Memory B cell (primary cell): ENCODE measurements around the gene POLR3H.

Experiments used
- ATAC-seq: fragments of 150-1000 bp; cut with Tn5 transposase; 2 replicates; pipeline ENCODE4 v1.10.0; 2021; ENCODE audit warnings: low read depth, mild to moderate bottlenecking, moderate library complexity
- DNase-seq, 2 donors: peaks; one replicate each; pipeline ENCODE4 v3.0.0; 2022; ENCODE audit warnings: low spot score in 2 of 2
- H3K27ac Mint-ChIP-seq: one replicate; pipeline ENCODE4 v1.8.0; 2022; ENCODE audit warnings: mild to moderate bottlenecking, moderate library complexity, mixed read lengths
- H3K27me3 Mint-ChIP-seq: one replicate; pipeline ENCODE4 v1.8.0; 2022; ENCODE audit warnings: mixed read lengths
- H3K36me3 Mint-ChIP-seq: one replicate; pipeline ENCODE4 v1.8.0; 2022; ENCODE audit warnings: mild to moderate bottlenecking, mixed read lengths
- H3K4me1 Mint-ChIP-seq: one replicate; pipeline ENCODE4 v1.8.0; 2022; ENCODE audit warnings: mixed read lengths
- H3K4me3 Mint-ChIP-seq: one replicate; pipeline ENCODE4 v1.8.0; 2022; ENCODE audit warnings: mild to moderate bottlenecking, moderate library complexity, mixed read lengths
- H3K9me3 Mint-ChIP-seq: one replicate; pipeline ENCODE4 v1.8.0; 2022; ENCODE audit warnings: mixed read lengths

The POLR3H gene

DNA sequence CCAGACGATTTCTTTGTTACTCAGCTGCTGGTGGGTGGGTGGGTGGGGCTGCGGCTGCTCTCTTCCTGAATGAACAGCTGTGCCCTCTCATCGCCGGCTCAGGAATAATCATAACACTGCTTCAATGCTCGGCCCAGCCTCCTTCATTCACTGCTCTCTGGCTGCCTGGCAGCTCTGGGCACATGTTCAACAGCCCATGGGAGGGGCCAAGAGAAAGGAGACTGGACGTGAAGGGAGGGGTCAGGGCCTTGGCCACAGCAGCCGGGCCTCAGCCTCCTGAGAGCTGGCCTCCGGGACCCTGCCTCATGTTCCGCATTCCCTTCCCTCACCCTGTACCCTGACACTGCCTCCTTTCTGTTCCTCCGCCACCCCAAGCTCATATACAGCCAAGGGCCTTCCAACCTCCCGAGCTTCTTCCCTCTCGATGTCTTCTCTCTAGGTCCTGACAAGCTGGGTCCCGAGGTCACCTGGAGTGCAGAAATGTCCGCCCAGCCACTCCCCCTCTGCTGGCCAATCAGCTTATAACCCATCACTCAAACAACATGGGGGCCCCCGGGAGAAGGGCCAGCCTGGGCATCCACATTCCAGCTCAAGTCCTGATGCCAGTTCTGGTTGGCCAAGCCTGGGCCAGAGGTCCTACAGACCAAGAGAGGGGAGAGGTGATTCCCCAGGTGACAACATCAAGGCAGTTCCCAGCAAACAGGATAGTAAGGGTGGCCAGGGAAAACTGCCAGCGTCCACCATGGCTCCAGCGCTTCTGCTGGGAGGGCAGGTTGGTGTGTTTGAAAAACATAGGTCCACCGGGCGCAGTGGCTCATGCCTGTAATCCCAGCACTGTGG, 13.4 kb upstream of the POLR3H start:
- Mint-ChIP-seq H3K9me3 (no peaks in the 10 kb centered on the region), H3K4me3 (no peak overlapping the region), H3K36me3 (no peaks in the 10 kb centered on the region), H3K4me1 (no peaks in the 10 kb centered on the region), H3K27ac (no peak overlapping the region), H3K27me3 (peaks cover 20% of the 10 kb centered on the region)
- ATAC-seq: no peak
- no peak for DNase-seq

DNA sequence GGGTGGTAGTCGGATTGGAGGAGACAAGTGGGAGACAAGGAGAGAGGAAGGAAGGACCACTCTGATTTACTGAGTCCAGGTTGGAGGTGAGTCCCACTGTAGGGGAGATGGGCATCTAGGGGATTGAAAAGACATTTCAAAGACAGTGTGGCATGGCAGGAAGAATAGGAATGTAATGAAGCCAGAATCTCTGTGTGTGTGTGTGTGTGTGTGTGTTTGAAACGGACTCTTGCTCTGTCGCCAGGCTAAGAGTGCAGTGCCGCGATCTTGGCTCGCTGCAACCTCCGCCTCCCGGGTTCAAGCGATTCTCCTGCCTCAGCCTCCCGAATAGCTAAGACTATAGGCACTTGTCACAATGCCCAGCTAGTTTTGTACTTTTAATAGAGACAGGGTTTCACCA, 12.3 kb upstream of the POLR3H start:
- DNase-seq (no peak), ATAC-seq (no peak)
- H3K9me3 Mint-ChIP-seq: no peaks in the 10 kb centered on the region
- H3K27ac Mint-ChIP-seq: no peak overlapping the region
- no peak overlapping the region for H3K4me3 Mint-ChIP-seq
- H3K4me1 Mint-ChIP-seq: no peaks in the 10 kb centered on the region
- peaks cover 16% of the 10 kb centered on the region for H3K27me3 Mint-ChIP-seq
- no peaks in the 10 kb centered on the region for H3K36me3 Mint-ChIP-seq

- H3K4me1 Mint-ChIP-seq: no peaks in the 10 kb centered on the region
- ATAC-seq: no peak
- peaks cover 8% of the 10 kb centered on the region for H3K27me3 Mint-ChIP-seq
- no peaks in the 10 kb centered on the region for H3K36me3 Mint-ChIP-seq
- no peaks in the 10 kb centered on the region for H3K9me3 Mint-ChIP-seq
- no peak overlapping the region for H3K27ac Mint-ChIP-seq
- no peak overlapping the region for H3K4me3 Mint-ChIP-seq
- DNase-seq: no peak
These were observed 11.2 kb upstream of the POLR3H start for GRCh38 chr22:41555325-41555982.

- ATAC-seq: peak; percentile 34
- H3K4me1 Mint-ChIP-seq: no peaks in the 10 kb centered on the region
- peaks cover 4% of the 10 kb centered on the region for H3K27me3 Mint-ChIP-seq
- DNase-seq: no peak
- H3K36me3 Mint-ChIP-seq: no peaks in the 10 kb centered on the region
- no peak overlapping the region for H3K27ac Mint-ChIP-seq
- no peak overlapping the region for H3K4me3 Mint-ChIP-seq
- no peaks in the 10 kb centered on the region for H3K9me3 Mint-ChIP-seq
These were observed 7.8 kb upstream of the POLR3H start for GRCh38 chr22:41551877-41552582.

DNA sequence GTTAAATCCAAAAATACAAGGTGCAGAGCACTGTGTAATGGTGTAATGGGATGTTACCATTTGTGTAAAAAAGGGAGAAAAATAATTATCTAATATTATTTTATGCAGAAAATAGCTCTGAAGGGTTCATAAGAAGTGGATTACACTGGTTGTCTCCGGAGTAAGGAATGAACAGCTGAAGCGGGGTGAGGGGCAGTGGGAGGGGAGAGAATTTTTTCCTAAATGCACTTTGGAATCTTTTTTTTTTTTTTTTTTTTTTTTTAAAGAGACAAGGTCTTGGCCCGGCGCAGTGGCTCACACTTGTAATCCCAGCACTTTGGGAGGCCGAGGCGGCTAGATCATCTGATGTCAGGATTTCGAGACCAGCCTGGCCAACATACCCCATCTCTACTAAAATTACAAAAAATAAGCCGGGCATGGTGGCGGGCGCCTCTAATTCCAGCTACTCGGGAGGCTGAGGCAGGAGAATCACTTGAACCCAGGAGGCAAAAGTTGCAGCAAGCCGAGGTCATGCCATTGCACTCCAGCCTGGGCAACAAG, 6.8 kb upstream of the POLR3H start:
- no peak for ATAC-seq

DNA sequence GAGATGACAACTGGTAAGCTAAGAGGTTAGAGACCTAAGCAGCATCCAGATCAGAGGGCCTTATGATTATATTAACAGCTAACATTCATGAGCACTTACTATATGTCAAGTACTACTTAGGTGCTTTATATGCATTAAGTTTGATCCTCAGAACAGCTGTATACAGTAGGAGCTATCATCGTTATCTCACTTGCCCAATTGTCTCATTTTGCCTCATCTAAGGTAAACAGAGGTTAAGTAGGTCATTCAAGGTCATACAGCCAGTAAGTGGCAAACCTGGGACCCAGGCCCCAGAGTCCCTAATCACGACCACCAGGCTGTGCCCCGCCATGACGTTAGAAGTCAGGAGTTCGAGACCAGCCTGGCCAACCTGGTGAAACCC, 4.6 kb upstream of the POLR3H start:
- Mint-ChIP-seq H3K4me1 (peaks cover 10% of the 10 kb centered on the region), H3K36me3 (no peaks in the 10 kb centered on the region), H3K9me3 (no peaks in the 10 kb centered on the region), H3K4me3 (no peak overlapping the region), H3K27me3 (no peaks in the 10 kb centered on the region), H3K27ac (no peak overlapping the region)
- no peak for DNase-seq
- ATAC-seq: no peak

More for the DNA sequence above, 6.8 kb upstream of the POLR3H start:
- no peak for DNase-seq
- no peaks in the 10 kb centered on the region for H3K4me1 Mint-ChIP-seq
- no peaks in the 10 kb centered on the region for H3K27me3 Mint-ChIP-seq
- no peak overlapping the region for H3K27ac Mint-ChIP-seq
- no peaks in the 10 kb centered on the region for H3K9me3 Mint-ChIP-seq
- no peak overlapping the region for H3K4me3 Mint-ChIP-seq
- H3K36me3 Mint-ChIP-seq: no peaks in the 10 kb centered on the region

DNA sequence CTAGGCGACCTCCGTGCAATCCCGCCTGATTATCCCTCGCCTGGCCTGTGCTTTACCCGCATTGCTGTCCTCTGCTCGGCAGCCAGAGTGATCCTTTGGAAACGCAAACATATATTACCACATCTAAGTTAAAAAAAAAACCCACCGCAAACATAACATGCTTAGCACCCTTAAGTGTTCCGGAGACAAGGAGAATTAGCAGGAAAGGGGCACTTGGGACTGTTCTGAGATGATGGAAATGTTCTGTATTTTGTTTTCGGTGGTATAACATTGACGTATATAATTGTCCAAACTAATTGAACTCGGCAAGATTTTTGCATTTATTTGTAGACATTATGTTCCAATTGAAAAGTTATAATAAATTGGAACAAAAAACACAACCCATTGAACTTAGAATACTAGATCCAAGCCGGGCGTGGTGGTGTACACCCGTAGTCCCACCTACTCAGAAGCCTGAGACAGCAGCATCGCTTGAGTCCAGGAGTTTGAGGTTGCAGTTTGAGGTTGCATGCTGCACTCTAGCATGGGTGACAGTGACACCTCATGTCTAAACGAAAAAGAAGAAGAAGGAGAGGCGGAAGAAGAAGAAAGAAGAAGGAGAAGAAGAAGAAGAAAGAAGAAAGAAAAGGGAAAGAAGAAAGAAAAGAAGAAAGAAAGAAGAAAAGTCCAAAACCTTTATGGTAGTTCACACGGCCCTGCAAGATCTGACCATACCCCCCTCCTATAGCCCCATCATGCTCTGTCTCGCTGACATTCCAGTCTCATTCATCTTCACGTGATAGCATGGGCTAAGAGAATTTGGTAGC, 604 bp upstream of the POLR3H start:
- H3K27ac Mint-ChIP-seq: peak overlapping the region; percentile 85
- H3K27me3 Mint-ChIP-seq: no peaks in the 10 kb centered on the region
- peak overlapping the region; percentile 92 for H3K4me3 Mint-ChIP-seq
- DNase-seq (no peak), ATAC-seq (no peak)
- H3K4me1 Mint-ChIP-seq: peaks cover 30% of the 10 kb centered on the region
- H3K36me3 Mint-ChIP-seq: no peaks in the 10 kb centered on the region
- H3K9me3 Mint-ChIP-seq: no peaks in the 10 kb centered on the region

DNA sequence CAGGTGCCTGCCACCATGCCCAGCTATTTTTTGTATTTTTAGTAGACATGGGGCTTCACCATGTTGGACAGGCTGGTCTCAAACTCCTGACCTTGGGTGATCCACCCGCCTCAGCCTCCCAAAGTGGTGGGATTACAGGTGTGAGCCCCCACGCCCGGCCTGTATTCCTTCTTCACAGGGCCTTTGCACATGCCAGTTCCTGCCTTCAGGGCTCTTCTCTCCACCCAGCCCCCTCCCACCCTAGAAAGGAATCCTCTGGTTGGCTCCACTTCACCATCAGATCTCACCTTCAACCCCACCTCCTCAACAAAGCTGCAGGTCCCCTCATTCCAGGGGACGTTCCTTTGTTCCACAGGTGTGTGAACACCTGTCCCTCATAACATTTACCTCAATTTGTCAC, 2.0 kb downstream of the POLR3H start:
- DNase-seq (no peak), ATAC-seq (no peak)
- peaks cover 3% of the 10 kb centered on the region for H3K36me3 Mint-ChIP-seq
- no peaks in the 10 kb centered on the region for H3K9me3 Mint-ChIP-seq
- H3K4me3 Mint-ChIP-seq: no peak overlapping the region
- peak overlapping the region; percentile 86 for H3K27ac Mint-ChIP-seq
- H3K4me1 Mint-ChIP-seq: peaks cover 30% of the 10 kb centered on the region
- H3K27me3 Mint-ChIP-seq: no peaks in the 10 kb centered on the region

DNA sequence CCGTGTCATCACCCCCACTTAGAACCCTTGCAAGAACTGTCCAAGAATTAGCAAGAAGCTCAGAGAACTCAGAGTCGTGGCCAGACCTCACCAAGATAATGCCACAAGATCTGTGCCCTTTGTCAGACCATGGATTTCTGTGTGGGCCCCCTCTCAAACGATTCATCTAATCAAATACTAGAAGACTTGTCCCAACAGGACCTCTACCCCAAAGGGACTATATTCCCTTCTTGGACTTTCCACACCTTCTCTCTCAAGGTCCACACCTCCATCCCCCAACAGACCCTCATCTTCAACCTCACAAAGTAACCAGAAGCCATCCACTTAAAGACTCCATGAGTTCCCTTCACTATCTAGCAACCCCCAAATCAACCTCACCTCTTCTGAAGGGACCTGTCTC, 2.8 kb downstream of the POLR3H start:
- Mint-ChIP-seq H3K4me3 (peak overlapping the region; percentile 4), H3K27me3 (no peaks in the 10 kb centered on the region), H3K4me1 (peaks cover 30% of the 10 kb centered on the region), H3K27ac (peak overlapping the region; percentile 86), H3K36me3 (peaks cover 3% of the 10 kb centered on the region), H3K9me3 (no peaks in the 10 kb centered on the region)
- ATAC-seq: no peak
- DNase-seq: no peak

GRCh38 chr22:41540365-41540764, 3.9 kb downstream of the POLR3H start:
- peaks cover 3% of the 10 kb centered on the region for H3K36me3 Mint-ChIP-seq
- DNase-seq: no peak
- H3K4me3 Mint-ChIP-seq: no peak overlapping the region
- peaks cover 30% of the 10 kb centered on the region for H3K4me1 Mint-ChIP-seq
- H3K27me3 Mint-ChIP-seq: no peaks in the 10 kb centered on the region
- H3K9me3 Mint-ChIP-seq: no peaks in the 10 kb centered on the region
- ATAC-seq: no peak
- no peak overlapping the region for H3K27ac Mint-ChIP-seq

DNA sequence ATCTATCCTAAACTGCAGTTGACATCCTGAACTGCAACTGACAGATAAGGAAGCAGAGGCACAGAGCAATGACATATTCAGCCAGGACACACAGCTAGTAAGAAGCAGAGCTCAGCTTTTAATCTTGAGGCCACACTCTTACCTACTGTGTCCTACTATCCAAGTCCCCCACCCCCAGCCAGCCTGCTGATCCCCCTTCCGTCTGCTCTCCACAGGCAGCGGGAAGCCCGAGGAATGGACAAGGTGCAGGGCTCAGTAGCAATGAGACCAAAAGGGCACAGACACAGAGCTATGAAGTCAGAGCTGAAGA, 4.3 kb downstream of the POLR3H start:
- Mint-ChIP-seq H3K27ac (peak overlapping the region; percentile 16), H3K9me3 (no peaks in the 10 kb centered on the region), H3K4me1 (peaks cover 26% of the 10 kb centered on the region), H3K27me3 (no peaks in the 10 kb centered on the region), H3K36me3 (peaks cover 3% of the 10 kb centered on the region), H3K4me3 (no peak overlapping the region)
- no peak for DNase-seq
- ATAC-seq: no peak

DNA sequence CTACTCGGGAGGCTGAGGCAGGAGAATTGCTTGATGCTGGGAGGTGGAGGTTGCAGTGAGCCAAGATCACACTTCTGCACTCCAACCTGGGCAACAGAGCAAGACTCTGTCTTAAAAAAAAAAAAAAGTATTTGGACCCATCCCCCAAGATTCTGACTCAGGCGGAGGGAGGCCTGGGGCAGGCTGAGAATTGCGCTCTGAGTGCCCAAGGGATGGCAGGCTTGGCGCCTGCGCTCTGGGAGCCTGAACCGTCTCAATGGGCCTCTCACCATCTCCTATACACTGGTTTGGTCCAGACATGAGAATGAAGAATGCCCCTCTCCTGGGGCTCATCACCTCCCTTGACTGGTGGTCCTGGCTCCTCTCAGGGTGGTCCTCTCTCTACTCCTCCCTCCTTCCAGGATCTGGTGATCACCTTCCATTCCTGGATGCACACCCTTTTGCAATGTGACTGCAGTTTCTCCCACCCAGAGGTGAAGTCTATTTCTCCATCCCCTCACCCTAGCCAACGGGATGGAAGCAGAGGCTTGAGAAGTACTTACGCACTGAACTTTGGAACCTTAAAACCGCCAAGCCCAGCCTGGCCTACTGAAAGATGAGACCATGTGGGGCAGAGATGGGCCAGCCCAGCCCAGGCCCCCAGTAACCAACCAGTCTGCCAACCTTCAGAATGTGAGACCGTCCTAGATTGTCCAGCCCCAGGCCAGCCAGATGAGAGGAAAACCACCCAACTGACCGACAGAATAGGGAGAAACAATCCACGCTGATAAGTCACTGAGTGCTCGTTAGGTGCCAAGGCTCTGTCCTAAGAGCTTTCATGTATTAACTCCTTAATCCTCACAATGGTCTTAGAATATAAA, 4.9 kb downstream of the POLR3H start:
- Mint-ChIP-seq H3K9me3 (no peaks in the 10 kb centered on the region), H3K27ac (peak overlapping the region; percentile 16), H3K36me3 (peaks cover 3% of the 10 kb centered on the region), H3K4me1 (peaks cover 23% of the 10 kb centered on the region), H3K27me3 (no peaks in the 10 kb centered on the region), H3K4me3 (no peak overlapping the region)
- no peak for DNase-seq
- no peak for ATAC-seq

DNA sequence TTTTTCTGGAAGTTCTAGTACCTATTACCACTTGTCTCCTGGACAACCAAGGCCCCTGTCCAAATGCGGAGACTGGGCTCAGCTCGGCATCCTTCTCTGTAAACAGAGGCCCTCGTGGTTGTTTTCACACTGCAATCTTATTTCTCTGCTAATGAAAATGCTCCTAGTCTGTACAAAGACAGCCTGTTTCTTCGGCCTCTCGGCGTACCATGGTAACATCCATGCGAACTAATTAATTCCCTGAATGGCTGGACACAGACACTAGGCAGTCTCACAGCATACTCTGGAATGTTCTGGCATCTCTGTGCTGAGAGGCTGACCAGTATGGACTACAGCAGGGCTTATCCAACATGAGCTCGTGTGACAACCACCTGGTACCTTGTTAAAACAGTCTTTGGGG, 5.7 kb downstream of the POLR3H start:
- no peak overlapping the region for H3K27ac Mint-ChIP-seq
- DNase-seq: no peak
- H3K27me3 Mint-ChIP-seq: no peaks in the 10 kb centered on the region
- peaks cover 3% of the 10 kb centered on the region for H3K36me3 Mint-ChIP-seq
- ATAC-seq: no peak
- no peaks in the 10 kb centered on the region for H3K9me3 Mint-ChIP-seq
- peaks cover 19% of the 10 kb centered on the region for H3K4me1 Mint-ChIP-seq
- no peak overlapping the region for H3K4me3 Mint-ChIP-seq
